Stimulated activated CD4-positive, alpha-beta T cell treated with anti-CD3 and anti-CD28 coated beads, Interleukin-12 subunit alpha, Interleukin-12 subunit beta, amount 100 ng/mL, for 24 hours (primary cell): ENCODE data around the gene SUCNR1.
"Not testable (repeated sequence)": the region's sequence is repeated elsewhere in the genome, so short reads cannot be mapped to it uniquely, and the experiment has no call there.

Experiments used
- DNase-seq, 2 experiments: peaks; one replicate each; pipeline ENCODE4 v3.0.0-alpha.2; 2020; ENCODE audit warnings: low read depth in 2 of 2

SUCNR1 gene

GRCh38 chr3:151871639-151872468 lies 1.6 kb upstream of the SUCNR1 start:
- DNase-seq, result no peak

GRCh38 chr3:151874079-151874478 lies 636 bp downstream of the SUCNR1 start:
- DNase-seq, result not testable (repeated sequence)

GRCh38 chr3:151875759-151876158 lies 2.3 kb downstream of the SUCNR1 start:
- DNase-seq, result no peak

- DNase-seq, result no peak
These were observed 3.8 kb downstream of the SUCNR1 start for GRCh38 chr3:151877269-151877668.

GRCh38 chr3:151878465-151878864 lies 5.0 kb downstream of the SUCNR1 start:
- DNase-seq, result no peak

- no peak for DNase-seq
These were observed 5.6 kb downstream of the SUCNR1 start for GRCh38 chr3:151879037-151879436.

- no peak for DNase-seq
These were observed 6.4 kb downstream of the SUCNR1 start for GRCh38 chr3:151879679-151880415.

GRCh38 chr3:151880416-151880690 lies 6.9 kb downstream of the SUCNR1 start:
- DNase-seq, result no peak

- DNase-seq, result no peak
These were observed 7.7 kb downstream of the SUCNR1 start for GRCh38 chr3:151881137-151881536.

- DNase-seq, result not testable (repeated sequence)
These were observed 12.0 kb downstream of the SUCNR1 start for GRCh38 chr3:151885397-151885796.

- DNase-seq, result not testable (repeated sequence)
These were observed 14.2 kb downstream of the SUCNR1 start for GRCh38 chr3:151887450-151888211.

- DNase-seq, result no peak
These were observed 17.3 kb downstream of the SUCNR1 start for GRCh38 chr3:151890721-151891141.

GRCh38 chr3:151891721-151892120 lies 18.3 kb downstream of the SUCNR1 start:
- DNase-seq, result no peak

- DNase-seq, result no peak
These were observed 20.8 kb downstream of the SUCNR1 start for GRCh38 chr3:151894219-151894618.

GRCh38 chr3:151895478-151896241 lies 22.2 kb downstream of the SUCNR1 start:
- no peak for DNase-seq

GRCh38 chr3:151896246-151897012 lies 23.0 kb downstream of the SUCNR1 start:
- no peak for DNase-seq

GRCh38 chr3:151898121-151898520 lies 24.7 kb downstream of the SUCNR1 start:
- not testable (repeated sequence) for DNase-seq

- not testable (repeated sequence) for DNase-seq
These were observed 25.3 kb downstream of the SUCNR1 start for GRCh38 chr3:151898564-151899261.

GRCh38 chr3:151899996-151900395 lies 26.6 kb downstream of the SUCNR1 start:
- DNase-seq, result no peak

GRCh38 chr3:151900460-151900859 lies 27.0 kb downstream of the SUCNR1 start:
- no peak for DNase-seq
